HG03108 (cell line): Measurements from ENCODE around the gene IFNB1.

Experiments used
- ATAC-seq: cut with Tn5 transposase; IDR thresholded peaks from one replicate; pipeline ENCODE4 v1.9.1; 2021; ENCODE audit warnings: moderate library complexity; ENCODE audit not compliant: unreplicated experiment

IFNB1 gene

DNA sequence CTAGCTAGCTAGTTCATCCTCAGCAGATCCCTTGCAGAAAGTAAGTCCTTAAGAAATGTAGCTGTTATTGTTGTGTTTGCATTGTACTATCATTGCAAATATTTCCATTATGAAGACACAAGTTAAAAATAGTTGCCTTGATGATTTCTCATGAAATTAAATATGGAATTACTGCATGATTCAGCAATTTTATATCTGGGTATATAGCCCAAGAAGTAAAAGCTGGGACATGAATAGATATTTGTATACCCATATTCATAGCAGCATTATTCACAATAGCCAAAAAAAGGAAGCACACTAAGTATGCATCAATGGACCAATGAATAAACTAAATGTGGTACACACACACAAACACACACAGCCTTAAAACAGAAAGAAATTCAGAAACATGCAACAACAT lies 6.8 kb downstream of the IFNB1 start:
- ATAC-seq: no peak

DNA sequence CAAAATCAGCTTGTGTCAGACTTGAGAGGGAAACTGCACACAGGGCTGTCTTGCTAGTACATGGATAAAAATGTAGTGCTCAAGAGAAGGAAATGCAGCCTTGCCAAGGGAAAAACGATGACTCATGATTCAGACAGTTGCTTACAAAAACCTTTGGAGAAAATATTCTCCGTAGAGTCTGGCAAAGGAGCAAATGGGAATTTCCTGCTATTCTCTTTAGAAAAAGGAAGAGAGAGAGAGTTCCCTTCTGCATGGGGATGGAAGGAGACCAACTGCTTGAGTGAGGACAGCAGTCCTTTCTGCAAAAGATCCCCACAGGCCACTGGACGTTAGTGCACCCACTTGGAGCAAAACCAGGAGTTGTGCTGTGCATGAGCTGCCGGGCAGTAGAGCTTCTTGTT lies 7.6 kb downstream of the IFNB1 start:
- no peak for ATAC-seq

DNA sequence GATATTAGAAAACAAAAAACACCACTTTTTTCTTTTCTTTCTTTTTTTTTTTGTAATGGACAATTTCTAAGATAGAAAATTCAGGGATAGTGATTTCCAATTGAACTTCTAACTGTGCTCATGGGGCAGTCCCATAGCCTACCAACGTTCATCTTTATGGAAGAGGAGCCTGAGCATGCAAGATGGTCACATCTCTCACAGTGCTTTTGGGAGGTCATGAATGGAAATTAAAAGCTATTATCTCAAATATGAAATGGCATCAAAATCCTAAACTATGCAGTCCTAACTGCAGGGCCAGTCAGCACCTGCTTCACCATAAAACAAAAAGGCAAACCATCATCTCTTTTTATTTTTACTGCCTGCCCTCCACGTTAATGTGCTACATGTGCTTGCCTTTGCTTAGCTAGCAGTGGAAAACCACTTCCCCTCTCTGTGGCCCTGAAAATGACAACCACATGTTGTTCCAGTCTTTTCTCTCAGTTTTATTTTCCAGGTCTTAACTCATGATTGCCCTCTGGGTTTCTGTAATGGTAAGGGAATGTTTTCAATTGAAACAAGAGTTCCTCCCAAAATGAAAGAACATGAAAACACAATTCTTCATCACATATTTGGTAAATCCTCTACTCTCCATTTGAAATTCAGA lies 16.7 kb downstream of the IFNB1 start:
- ATAC-seq: peak; percentile 78

DNA sequence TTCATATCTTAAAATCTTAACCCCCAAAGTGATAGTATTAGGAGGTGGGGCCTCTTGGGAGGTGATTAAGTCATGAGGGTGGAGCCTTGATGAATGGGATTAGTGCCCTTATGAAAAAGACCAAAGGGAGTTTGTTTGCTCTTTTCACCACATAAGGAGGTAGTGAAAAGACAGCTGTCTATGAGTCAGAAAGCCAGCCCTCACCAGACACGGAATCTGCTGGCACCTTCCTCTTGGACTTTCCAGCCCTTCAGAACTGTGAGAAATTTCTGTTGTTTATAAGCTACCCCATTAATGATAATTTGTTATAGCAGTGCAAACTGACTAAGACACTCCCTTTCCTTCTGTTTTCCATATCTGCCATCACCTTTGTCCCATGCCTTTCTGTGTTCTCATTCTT lies 20.8 kb downstream of the IFNB1 start:
- no peak for ATAC-seq

DNA sequence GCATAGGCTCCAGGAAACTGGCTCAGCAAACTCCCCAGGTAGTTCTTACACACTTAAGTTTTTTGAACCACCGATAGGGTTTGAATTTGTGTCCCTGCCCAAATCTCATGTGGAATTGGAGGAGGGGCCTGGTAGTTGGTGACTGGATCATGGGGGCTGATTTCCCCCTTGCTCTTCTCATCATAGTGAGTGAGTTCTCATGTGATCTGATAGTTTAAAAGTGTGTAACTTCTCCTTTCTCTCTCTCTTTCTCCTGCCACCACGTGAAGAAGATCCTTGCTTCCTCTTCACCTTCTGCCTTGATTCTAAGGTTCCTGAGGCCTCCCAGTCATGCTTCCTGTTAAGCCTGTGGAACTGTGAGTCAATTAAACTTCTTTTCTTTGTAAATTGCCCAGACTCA lies 23.9 kb downstream of the IFNB1 start:
- ATAC-seq: no peak

DNA sequence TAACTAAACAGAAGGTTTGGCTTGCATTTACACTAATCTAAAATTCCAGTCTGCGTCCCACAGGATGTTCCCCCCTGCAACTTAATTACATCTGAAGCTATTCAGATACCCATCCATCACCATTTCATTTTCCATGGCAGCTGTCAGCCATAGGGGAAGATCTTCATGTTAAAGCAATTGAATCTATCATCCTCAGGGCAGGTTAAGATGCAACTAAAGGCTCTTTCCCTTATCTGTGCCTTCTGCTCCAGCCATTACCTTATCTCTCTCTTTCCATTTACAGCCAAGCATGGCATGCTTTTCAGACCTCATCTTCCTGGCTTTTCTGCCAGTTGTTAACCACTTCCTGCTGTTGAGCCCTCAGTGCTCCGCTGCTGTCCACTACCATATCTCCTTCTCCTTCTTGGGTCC lies 30.5 kb downstream of the IFNB1 start:
- ATAC-seq: no peak

DNA sequence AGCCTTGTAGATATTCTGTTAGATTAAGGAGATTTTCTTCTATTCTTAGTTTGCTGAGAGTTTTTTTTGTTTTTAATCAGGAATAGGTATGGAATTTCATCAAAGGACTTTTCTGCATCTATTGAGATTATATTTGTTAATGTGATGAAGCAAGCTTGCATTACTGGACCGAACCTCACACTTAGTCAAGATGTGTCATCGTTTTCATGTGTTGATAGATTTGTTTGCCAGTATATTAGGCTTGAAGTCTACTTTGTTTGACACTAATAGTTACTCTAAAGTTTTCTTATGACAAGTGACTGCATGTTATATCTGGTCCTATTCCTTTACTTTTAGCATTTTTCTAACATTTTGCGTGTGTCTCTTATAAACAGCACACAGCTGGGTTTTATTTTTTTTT lies 33.9 kb downstream of the IFNB1 start:
- no peak for ATAC-seq

DNA sequence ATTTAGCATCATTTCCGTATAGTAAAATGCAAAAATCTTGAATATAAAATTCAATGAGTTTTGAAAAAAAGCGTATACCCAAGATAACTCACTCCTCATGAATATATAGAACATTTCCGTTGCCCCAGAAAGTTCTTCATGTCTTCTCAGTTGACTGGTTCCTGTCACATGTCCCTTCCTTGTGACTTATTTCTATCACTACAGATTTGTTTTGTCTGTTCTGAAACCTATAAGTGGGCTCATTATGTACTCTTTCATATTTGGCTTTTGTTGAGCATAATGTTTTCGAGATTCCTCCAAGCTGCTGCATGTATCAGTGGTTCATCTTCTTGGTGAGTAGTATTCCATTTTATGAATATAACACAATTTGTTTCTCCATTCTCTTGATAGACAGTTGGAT lies 35.3 kb downstream of the IFNB1 start:
- no peak for ATAC-seq

DNA sequence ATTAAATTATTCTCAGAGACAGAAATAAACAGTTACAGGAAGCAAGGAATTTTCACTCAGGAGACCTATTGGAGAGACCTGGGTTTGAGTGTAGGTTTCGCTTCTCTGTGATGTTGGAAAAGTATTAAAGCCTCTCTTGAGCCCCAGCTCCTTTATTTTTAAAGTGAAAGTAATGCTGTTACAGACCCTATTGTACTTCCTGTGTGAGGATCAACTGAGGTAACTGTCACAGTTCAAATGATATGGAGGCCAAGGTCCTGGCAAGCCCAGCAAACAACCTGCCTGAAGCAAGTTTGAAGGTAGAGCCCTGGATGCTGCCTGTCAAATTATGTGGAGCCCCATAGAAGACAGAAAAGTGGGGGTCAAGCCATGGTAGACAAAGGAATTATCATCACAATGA lies 38.4 kb downstream of the IFNB1 start:
- no peak for ATAC-seq

DNA sequence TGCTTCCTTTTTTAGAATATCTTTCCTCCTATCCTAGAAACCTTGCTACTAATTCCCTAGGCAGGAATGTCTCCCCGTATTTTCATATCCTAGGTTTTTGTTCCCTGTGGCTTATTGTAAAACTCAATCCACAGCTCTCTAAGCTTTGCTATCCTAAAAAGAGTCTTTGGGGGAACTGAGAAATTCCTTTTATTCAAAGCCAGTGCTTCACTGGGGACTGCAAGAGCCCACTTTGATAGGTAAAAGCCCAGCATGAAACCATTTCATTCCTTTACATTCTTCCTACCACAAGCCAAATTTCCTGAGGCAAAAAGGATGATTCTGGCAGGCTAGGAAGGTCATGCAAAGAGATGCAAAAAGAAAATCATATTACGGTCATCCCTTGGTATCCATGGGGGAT lies 40.5 kb downstream of the IFNB1 start:
- ATAC-seq: no peak

DNA sequence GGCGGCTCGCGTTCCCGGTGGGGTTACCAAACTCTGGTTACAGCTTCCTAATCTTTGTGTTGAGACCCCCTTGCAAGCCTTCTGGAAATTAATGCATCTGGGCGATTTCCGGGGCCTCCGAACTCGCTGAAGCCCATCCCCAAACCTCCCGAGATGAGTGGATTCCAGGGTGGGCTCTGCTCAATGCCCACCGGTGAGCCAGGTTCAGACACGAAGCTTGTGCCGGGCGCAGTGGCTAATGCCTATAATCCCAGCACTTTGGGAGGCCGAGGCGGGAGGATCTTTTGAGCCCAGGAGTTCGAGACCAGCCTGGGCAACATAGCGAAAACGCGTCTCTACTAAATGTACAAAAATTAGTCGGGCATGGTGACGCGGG lies 45.9 kb downstream of the IFNB1 start:
- no peak for ATAC-seq

DNA sequence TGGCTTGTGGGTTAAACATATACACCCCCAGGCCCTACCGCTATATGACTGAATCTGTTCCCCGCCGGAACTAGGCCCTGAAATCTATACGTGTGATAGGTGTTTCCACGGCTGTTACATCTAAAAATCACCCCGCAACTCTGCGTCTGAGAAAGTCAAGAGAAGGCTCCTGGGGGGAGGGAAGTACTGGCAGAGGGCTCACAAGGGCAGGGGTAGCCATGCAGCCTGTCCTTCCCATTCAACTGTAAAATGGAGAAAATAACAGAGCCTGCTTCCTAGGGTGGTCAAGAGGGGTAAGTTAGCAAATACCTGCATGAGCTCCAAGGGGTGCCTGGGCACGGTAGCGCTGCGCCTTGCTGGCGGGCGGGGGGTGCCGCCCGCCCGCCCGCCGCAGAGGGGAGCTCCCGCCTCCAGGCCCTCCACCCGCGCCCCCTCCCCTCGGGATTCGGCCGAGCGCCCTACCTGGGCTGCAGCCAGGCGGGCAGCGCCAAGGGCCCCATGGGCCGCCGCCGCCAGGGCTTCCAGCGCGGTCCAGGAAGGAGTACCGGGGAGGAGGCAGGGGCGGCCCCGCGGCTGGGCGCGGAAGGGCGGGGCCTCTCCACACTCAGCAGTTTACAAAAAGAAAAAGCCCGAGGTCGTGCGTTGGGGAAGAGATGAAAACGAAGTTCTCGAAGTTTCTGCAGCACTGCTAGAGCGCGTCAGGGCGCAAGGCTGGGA lies 46.5 kb downstream of the IFNB1 start, which contains the start of gene HACD4:
Gene HACD4 (minus strand): TSS at position 550 of the 717 bp plus-strand sequence. CDS start 50 bp downstream, at position 500.
- peak; percentile 75 for ATAC-seq

DNA sequence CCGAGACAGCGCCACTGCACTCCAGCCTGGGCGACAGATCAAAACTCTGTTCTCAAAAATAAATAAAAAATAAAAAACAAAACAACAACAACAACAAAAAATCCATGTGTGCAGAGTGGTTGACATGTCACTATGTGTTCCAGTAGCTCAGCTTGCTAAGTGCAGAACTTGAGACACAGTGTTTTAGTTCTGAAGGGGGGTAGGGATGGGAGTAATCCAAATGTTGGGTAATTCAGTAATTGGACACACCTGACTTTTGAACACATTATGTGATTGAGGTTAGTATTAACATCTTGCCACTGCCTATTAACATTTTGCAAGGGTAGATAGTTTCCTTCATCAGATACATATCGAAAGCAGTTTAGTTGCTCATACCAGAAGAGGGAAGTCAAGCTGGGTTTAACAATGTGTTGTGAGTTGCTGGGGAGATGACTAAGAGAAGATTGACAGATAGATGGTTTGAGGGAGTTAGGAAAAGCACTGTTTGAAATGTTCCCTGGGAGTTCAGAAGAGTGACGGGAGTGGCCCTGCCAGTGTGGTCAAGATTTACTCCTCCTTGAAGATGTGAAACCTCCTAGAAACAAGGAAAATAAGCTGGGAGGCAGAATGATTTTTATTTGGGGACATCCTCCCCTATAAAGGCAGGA lies 47.2 kb downstream of the IFNB1 start:
- ATAC-seq: peak; percentile 67

DNA sequence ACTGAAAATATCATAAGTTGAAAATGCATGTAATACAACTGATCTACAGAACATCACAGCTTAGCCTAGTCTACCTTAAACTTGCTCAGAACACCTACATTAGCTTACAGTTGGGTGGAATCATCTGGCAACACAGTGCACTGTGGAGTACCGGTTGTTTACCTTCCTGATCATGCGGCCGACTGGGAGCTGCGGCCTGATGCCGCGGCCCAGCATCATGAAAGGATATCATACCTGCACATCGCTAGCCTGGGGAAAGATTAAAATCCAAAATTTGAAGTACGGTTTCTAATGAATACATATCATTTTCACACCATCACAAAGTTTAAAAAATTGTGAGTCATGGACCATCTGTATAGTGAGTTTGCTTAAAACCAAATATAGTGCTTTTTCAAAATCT lies 48.1 kb downstream of the IFNB1 start:
- no peak for ATAC-seq

DNA sequence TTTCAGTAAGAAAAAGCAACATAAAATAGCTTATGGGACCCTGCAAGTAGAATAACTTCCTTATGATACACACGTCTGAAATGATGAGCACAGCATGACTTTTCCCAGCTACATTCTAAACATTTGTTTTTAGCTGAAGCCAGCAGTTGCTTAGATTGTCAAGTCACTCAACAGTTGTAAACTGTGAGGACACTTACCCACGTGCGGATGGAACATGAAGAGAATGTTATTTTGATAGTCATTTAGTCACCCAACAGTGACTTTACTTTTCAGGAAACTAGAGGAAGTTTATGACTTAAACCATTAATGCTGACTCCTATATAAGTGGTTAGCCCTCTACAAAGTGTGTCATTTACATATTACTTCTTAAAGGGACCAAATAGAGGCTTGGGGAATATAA lies 49.3 kb downstream of the IFNB1 start:
- no peak for ATAC-seq

DNA sequence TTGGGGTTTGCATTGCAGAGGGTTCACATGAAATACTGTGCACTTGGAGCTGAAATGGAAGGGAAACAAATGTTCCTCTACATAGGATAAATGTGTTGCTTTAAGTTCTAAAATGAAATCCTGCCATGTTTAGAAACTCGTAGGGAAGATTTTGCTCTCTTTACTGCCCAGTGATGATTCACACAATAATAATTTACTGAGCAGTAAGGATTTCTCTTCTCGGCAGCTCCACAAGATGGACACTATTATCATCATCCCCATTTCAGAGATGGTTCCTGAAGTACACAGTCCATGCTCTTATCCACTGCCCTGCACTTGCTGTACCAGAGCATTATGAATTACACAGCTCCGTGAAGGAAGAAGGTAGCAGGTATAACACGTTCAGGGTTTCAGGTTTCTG lies 50.4 kb downstream of the IFNB1 start:
- ATAC-seq: no peak
